ENCODE results near the gene PLEKHH1. TPM values are rescaled to one million over a fixed set of nuclear protein-coding genes. Genes with fewer than 3 reads are reported as not detected.

The PLEKHH1 gene
- total and polyA plus RNA-seq, 9 of the 15 experiments (the other 6 are each of a cell fraction or from before 2014, with no cell fraction given), result 0.76 to 5.9 (median 2.9) TPM

- CTCF ChIA-PET (ENCODE audit: low intra/inter-chr PET ratio), result no interaction called here
- peak overlapping the region; percentile 76 to 92; a peak in 3 of 4 replicates for H3K9ac ChIP-seq (ENCODE audit: insufficient read depth in 1 of 2, low read depth in 2 of 2, low read length in 2 of 2)
- no peaks in the 10 kb centered on the region for H3K79me2 ChIP-seq (ENCODE audit: control insufficient read depth, insufficient read depth, low read length)
- intact Hi-C loops (cut with micrococcal nuclease), result no loop called here
- H3K4me3 ChIP-seq, result peak overlapping the region; percentile 57
- peaks cover 0 to 15% of the 10 kb centered on the region in 2 experiments; a peak in 3 of 5 replicates for H3K4me1 ChIP-seq (replicated peaks in 1 of 2; ENCODE audit: control insufficient read depth in 2 of 2, insufficient read depth in 2 of 2, low read length in 2 of 2)
- peak overlapping the region; percentile 75 for H3K4me2 ChIP-seq (ENCODE audit: insufficient read depth, low read length)
- H4K20me1 ChIP-seq (replicated peaks; ENCODE audit: control insufficient read depth, insufficient read depth, low read length), result no peaks in the 10 kb centered on the region
- no peak for ATAC-seq
- BruUV-seq (replicated peaks), result TSS peak; percentile 82
- H3K36me3 ChIP-seq (ENCODE audit: control insufficient read depth, insufficient read depth, low read length), result no peaks in the 10 kb centered on the region
- H3K27me3 ChIP-seq (ENCODE audit: control insufficient read depth in 2 of 2, insufficient read depth in 2 of 2, low read length in 2 of 2), result no peaks in the 10 kb centered on the region
- peak overlapping the region; percentile 57; the same call in 2 of the 3 replicates for H3K27ac ChIP-seq (ENCODE audit: extremely low read depth, low read depth, low read length)
- POLR2A ChIA-PET, result interaction anchor here (0.5 to 3.1 kb wide), 3 partner anchors 9 to 23 kb away, joined by 3 to 13 read pairs (median 3); no protein-coding TSS in a partner anchor
- in situ Hi-C loops (cut with MboI), result no loop called here
- H3K9me3 ChIP-seq (replicated peaks; ENCODE audit: control insufficient read depth, insufficient read depth, low read depth, low read length), result no peaks in the 10 kb centered on the region
- 30% methylated on average over 13 of the region's 23 CpGs for WGBS (ENCODE audit: insufficient coverage, low coverage, missing lambda C conversion rate)
- no peaks in the 10 kb centered on the region for H3K9me1 ChIP-seq (ENCODE audit: control insufficient read depth, insufficient read depth, low read length)
- no peak for DNase-seq (ENCODE audit: extremely low read depth in 1 of 4, low spot score in 3 of 4)
- FAIRE-seq, result peak; percentile 11
- H2AFZ ChIP-seq (ENCODE audit: low read depth, low read length), result peak overlapping the region; percentile 96
- TF ChIP-seq TFAP4 (CRISPR knock-in tag; IDR thresholded peaks at IDR 0.05; ENCODE audit: borderline replicate concordance), result peak; percentile 55
- no peak for TF ChIP-seq ZFP30 (CRISPR knock-in tag; IDR thresholded peaks at IDR 0.05; ENCODE audit: borderline replicate concordance)
- TF ChIP-seq ZBTB40 (IDR thresholded peaks at IDR 0.05), result peak; percentile 57; the same call in 1 of the 2 replicates
- no peak for TF ChIP-seq ZBTB40 (CRISPR knock-in tag; IDR thresholded peaks at IDR 0.05)
- TF ChIP-seq CHD1 (IDR thresholded peaks at IDR 0.05; ENCODE audit: low read length), result peak; percentile 9
- peak; percentile 48; the same call in 1 of the 2 replicates for TF ChIP-seq PHF8 (IDR thresholded peaks at IDR 0.05; ENCODE audit: borderline replicate concordance, low read length)
- TF ChIP-seq ZBTB11 (CRISPR knock-in tag; IDR thresholded peaks at IDR 0.05), result 0 out of 6 replicates have a peak, but pooled peaks of 1 of the 3 experiments have one; percentile 50
Measured at GRCh38 chr14:67532606-67532997, 488 bp upstream of the PLEKHH1 start.

All from K562 (cell line).